ENCODE data around the gene RYR2.

The RYR2 gene

GRCh38 chr1:237478082-237478481 lies 436.1 kb downstream of the RYR2 start:
- DNase-seq, result no peak

- no peak for DNase-seq
Observed at GRCh38 chr1:237478842-237479241, 436.9 kb downstream of the RYR2 start.

- DNase-seq, result no peak
Observed at GRCh38 chr1:237482777-237483176, 440.8 kb downstream of the RYR2 start.

- DNase-seq, result no peak
Observed at GRCh38 chr1:237492359-237492758, 450.4 kb downstream of the RYR2 start.

- no peak for DNase-seq
Observed at GRCh38 chr1:237500566-237500965, 458.6 kb downstream of the RYR2 start.

GRCh38 chr1:237503292-237503691 lies 461.3 kb downstream of the RYR2 start:
- DNase-seq, result no peak

- no peak for DNase-seq
Observed at GRCh38 chr1:237507005-237507404, 465.0 kb downstream of the RYR2 start.

GRCh38 chr1:237509748-237510147 lies 467.8 kb downstream of the RYR2 start:
- no peak for DNase-seq

GRCh38 chr1:237525102-237525501 lies 483.1 kb downstream of the RYR2 start:
- no peak for DNase-seq

GRCh38 chr1:237527761-237528160 lies 485.8 kb downstream of the RYR2 start:
- DNase-seq, result no peak

- DNase-seq, result no peak
Observed at GRCh38 chr1:237528545-237528944, 486.6 kb downstream of the RYR2 start.

GRCh38 chr1:237539055-237539454 lies 497.1 kb downstream of the RYR2 start:
- DNase-seq, result no peak

- no peak for DNase-seq
Observed at GRCh38 chr1:237542525-237543418, 500.8 kb downstream of the RYR2 start.

GRCh38 chr1:237553078-237553477 lies 511.1 kb downstream of the RYR2 start:
- DNase-seq, result no peak

- no peak for DNase-seq
Observed at GRCh38 chr1:237556911-237557310, 514.9 kb downstream of the RYR2 start.

GRCh38 chr1:237562242-237562823 lies 520.3 kb downstream of the RYR2 start:
- DNase-seq, result peak; percentile 88

GRCh38 chr1:237565236-237565635 lies 523.3 kb downstream of the RYR2 start:
- no peak for DNase-seq

GRCh38 chr1:237566581-237566980 lies 524.6 kb downstream of the RYR2 start:
- no peak for DNase-seq

GRCh38 chr1:237568955-237569354 lies 527.0 kb downstream of the RYR2 start:
- no peak for DNase-seq

- DNase-seq, result no peak
Observed at GRCh38 chr1:237570530-237570929, 528.5 kb downstream of the RYR2 start.

- DNase-seq, result no peak
Observed at GRCh38 chr1:237574536-237574935, 532.6 kb downstream of the RYR2 start.

- no peak for DNase-seq
Observed at GRCh38 chr1:237578540-237578939, 536.6 kb downstream of the RYR2 start.

GRCh38 chr1:237580726-237581125 lies 538.7 kb downstream of the RYR2 start:
- no peak for DNase-seq

GRCh38 chr1:237583270-237583669 lies 541.3 kb downstream of the RYR2 start:
- no peak for DNase-seq

- DNase-seq, result peak; percentile 58
Observed at GRCh38 chr1:237583756-237584155, 541.8 kb downstream of the RYR2 start.
